Measurements from ENCODE around the gene CST7.

DNA sequence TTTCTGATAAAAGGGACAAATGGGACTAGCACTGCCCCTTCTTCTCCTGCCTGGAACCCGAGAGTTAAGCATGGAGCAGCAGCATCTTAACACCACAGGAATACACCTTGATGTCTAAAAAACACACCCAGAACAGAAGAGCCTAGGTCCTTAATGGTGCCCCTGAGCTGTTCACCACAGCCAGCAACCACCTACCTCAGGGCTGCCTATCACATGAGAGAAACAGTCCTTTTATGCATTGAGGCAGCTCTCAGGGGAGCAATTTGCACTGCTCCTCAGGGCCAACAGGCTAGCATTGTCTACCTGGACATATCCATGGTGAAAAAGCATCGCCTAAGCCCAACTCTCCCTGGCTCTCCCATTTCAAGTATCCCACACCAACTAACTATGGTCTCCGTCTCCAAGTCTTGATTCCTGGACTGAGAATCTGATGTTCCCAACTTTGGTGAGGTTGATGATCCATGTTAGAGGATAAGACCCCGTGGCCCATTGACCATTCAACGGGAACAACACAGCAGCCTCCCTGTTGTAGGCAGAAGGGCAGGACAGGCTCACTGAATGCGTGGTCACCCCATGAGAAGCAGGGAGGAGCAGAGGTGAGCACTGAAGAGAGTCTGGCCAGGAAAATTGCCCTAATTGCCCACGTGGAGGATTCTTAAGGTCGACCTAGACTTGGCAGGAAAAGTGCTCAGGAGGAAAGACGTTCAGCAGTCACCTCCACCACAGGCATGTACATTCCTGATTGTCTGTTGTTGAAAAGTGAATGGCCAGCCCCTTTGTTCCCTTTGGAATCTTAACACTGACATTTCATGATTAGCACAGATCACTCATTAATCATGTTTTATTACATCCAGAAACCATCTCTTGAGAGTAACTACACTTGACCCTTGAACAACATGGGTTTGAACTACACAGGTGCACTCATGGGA lies 47.6 kb downstream of the CST7 start:
- TF ChIP-seq RAD21 (IDR thresholded peaks at IDR 0.05; ENCODE audit: low read length) = no peak
- TF ChIP-seq, protein P1, sequence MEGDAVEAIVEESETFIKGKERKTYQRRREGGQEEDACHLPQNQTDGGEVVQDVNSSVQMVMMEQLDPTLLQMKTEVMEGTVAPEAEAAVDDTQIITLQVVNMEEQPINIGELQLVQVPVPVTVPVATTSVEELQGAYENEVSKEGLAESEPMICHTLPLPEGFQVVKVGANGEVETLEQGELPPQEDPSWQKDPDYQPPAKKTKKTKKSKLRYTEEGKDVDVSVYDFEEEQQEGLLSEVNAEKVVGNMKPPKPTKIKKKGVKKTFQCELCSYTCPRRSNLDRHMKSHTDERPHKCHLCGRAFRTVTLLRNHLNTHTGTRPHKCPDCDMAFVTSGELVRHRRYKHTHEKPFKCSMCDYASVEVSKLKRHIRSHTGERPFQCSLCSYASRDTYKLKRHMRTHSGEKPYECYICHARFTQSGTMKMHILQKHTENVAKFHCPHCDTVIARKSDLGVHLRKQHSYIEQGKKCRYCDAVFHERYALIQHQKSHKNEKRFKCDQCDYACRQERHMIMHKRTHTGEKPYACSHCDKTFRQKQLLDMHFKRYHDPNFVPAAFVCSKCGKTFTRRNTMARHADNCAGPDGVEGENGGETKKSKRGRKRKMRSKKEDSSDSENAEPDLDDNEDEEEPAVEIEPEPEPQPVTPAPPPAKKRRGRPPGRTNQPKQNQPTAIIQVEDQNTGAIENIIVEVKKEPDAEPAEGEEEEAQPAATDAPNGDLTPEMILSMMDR (IDR thresholded peaks at IDR 0.05) = no peak
- TF ChIP-seq SMC3 (IDR thresholded peaks at IDR 0.05; ENCODE audit: low read depth, low read length) = no peak
- TF ChIP-seq USF1 (IDR thresholded peaks at IDR 0.05; ENCODE audit: borderline replicate concordance, low read depth) = no peak
- no peak for TF ChIP-seq EZH2phosphoT487 (IDR thresholded peaks at IDR 0.05; ENCODE audit: borderline replicate concordance, low read depth)
- TF ChIP-seq ELF1 (IDR thresholded peaks at IDR 0.05) = no peak
- no peak for TF ChIP-seq EP300 (IDR thresholded peaks at IDR 0.05; ENCODE audit: borderline replicate concordance in 1 of 2, low read depth in 1 of 2, low read length in 1 of 2)
- TF ChIP-seq, protein P2, sequence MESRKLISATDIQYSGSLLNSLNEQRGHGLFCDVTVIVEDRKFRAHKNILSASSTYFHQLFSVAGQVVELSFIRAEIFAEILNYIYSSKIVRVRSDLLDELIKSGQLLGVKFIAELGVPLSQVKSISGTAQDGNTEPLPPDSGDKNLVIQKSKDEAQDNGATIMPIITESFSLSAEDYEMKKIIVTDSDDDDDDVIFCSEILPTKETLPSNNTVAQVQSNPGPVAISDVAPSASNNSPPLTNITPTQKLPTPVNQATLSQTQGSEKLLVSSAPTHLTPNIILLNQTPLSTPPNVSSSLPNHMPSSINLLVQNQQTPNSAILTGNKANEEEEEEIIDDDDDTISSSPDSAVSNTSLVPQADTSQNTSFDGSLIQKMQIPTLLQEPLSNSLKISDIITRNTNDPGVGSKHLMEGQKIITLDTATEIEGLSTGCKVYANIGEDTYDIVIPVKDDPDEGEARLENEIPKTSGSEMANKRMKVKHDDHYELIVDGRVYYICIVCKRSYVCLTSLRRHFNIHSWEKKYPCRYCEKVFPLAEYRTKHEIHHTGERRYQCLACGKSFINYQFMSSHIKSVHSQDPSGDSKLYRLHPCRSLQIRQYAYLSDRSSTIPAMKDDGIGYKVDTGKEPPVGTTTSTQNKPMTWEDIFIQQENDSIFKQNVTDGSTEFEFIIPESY (IDR thresholded peaks at IDR 0.05; ENCODE audit: borderline replicate concordance, low read depth) = no peak
- no peak for TF ChIP-seq RXRA (IDR thresholded peaks at IDR 0.05; ENCODE audit: borderline replicate concordance, low read depth)
- no peak for TF ChIP-seq POLR2AphosphoS5 (IDR thresholded peaks at IDR 0.05; ENCODE audit: low read depth, low read length)
- TF ChIP-seq, protein P3, sequence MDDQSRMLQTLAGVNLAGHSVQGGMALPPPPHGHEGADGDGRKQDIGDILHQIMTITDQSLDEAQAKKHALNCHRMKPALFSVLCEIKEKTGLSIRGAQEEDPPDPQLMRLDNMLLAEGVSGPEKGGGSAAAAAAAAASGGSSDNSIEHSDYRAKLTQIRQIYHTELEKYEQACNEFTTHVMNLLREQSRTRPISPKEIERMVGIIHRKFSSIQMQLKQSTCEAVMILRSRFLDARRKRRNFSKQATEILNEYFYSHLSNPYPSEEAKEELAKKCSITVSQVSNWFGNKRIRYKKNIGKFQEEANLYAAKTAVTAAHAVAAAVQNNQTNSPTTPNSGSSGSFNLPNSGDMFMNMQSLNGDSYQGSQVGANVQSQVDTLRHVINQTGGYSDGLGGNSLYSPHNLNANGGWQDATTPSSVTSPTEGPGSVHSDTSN (IDR thresholded peaks at IDR 0.05) = no peak

All from SK-N-SH (cell line).